ENCODE data around the gene LCN15.
"Not testable (repeated sequence)": the region's sequence is repeated elsewhere in the genome, so short reads cannot be mapped to it uniquely, and the experiment has no call there.

The LCN15 gene

GRCh38 chr9:136799854-136800657 lies 35.7 kb upstream of the LCN15 start:
- no peaks in the 10 kb centered on the region for H3K36me3 ChIP-seq (ENCODE audit: insufficient read depth, low read length)
- H3K4me1 ChIP-seq (ENCODE audit: insufficient read depth, low read length), result peaks cover 12% of the 10 kb centered on the region
- peak overlapping the region; percentile 80 for H3K9ac ChIP-seq (ENCODE audit: low read depth, low read length)
- H3K9me3 ChIP-seq (ENCODE audit: control insufficient read depth, insufficient read depth, low read length), result no peaks in the 10 kb centered on the region

GRCh38 chr9:136799079-136799853 lies 34.9 kb upstream of the LCN15 start:
- peaks cover 12% of the 10 kb centered on the region for H3K4me1 ChIP-seq (ENCODE audit: insufficient read depth, low read length)
- no peaks in the 10 kb centered on the region for H3K9me3 ChIP-seq (ENCODE audit: control insufficient read depth, insufficient read depth, low read length)
- H3K9ac ChIP-seq (ENCODE audit: low read depth, low read length), result peak overlapping the region; percentile 68; the same call in 1 of the 2 replicates
- no peaks in the 10 kb centered on the region for H3K36me3 ChIP-seq (ENCODE audit: insufficient read depth, low read length)

DNA sequence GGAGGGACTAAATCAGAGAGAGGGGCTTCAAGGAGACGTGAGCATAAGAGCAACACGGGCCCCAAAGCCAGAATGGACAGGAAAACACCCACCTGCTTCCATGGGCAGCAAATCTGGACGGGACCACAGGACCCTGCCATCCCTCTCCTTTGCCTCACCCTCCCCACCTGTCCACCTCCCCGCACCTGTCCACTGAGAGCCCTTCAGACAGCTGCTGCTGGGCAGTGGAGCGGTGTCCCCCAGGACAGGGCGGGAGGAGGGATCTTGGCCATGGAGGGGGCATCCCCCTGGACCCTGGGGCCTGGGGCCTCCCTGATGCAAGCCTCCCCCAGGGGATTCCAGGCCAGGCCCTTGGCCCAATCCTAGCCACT lies 34.4 kb upstream of the LCN15 start:
- Histone ChIP-seq H3K9ac (ENCODE audit: low read depth, low read length) (no peak overlapping the region), H3K9me3 (ENCODE audit: control insufficient read depth, insufficient read depth, low read length) (no peaks in the 10 kb centered on the region), H3K4me1 (ENCODE audit: insufficient read depth, low read length) (peaks cover 12% of the 10 kb centered on the region), H3K36me3 (ENCODE audit: insufficient read depth, low read length) (no peaks in the 10 kb centered on the region)

DNA sequence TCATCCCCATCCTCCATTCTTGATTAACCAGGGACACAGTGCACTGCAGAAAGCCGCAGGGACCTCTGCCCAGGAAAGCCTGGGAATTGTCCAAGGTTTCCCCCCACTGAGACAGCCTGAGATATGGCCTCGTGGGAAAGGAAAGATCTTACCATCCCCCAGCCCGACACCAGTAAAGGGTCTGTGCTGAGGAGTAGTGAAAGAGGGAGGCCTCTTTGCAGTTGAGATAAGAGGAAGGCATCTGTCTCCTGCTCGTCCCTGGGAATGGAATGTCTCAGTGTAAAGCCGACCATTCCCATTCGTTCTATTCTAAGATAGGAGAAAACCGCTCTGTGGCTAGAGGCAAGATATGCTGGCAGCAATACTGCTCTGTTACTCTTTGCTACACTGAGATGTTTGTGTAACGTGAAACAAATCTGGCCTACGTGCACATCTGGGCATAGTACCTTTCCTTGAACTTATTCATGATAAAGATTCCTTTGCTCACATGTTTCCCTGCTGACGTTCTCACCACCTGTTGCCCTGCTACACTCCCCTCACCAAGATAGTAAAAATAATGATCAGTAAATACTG lies 32.5 kb upstream of the LCN15 start:
- H3K9ac ChIP-seq (ENCODE audit: low read depth, low read length); H3K9me3 ChIP-seq (ENCODE audit: control insufficient read depth, insufficient read depth, low read length); H3K36me3 ChIP-seq (ENCODE audit: insufficient read depth, low read length): not testable (repeated sequence)
- H3K4me1 ChIP-seq (ENCODE audit: insufficient read depth, low read length), result peaks cover 12% of the 10 kb centered on the region

DNA sequence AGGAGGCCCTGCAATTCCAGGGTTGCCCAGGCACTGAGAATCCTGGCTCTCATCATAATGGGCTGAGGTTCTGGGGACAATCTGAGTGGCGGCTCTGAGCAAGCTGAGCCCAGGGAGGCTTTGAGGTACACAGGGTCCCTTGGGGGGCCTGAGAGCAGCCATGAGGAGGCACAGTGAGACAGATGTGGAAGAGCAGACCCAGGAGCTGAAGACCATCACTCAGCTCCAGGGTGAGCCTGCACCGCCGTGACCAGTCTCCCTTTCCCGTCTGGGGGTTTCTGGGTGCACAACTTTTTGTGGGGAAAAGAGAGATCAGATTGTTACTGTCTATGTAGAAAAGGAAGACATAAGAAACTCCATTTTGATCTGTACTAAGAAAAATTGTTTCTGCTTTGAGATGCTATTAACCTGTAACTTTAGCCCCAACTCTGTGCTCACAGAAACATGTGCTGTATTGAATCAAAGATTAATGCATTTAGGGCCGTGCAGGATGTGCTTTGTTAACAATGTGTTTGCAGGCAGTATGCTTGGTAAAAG lies 32.0 kb upstream of the LCN15 start, which contains the start of gene CCDC183:
Gene CCDC183 (plus strand): TSS at position 101 of the 537 bp plus-strand sequence. CDS start 60 bp downstream, at position 161.
- Histone ChIP-seq H3K9ac (ENCODE audit: low read depth, low read length) (no peak within 1 kb of the TSS), H3K4me1 (ENCODE audit: insufficient read depth, low read length) (peaks cover 12% of the 10 kb centered on the region), H3K36me3 (ENCODE audit: insufficient read depth, low read length) (no peaks in the 10 kb centered on the region), H3K9me3 (ENCODE audit: control insufficient read depth, insufficient read depth, low read length) (no peaks in the 10 kb centered on the region)

DNA sequence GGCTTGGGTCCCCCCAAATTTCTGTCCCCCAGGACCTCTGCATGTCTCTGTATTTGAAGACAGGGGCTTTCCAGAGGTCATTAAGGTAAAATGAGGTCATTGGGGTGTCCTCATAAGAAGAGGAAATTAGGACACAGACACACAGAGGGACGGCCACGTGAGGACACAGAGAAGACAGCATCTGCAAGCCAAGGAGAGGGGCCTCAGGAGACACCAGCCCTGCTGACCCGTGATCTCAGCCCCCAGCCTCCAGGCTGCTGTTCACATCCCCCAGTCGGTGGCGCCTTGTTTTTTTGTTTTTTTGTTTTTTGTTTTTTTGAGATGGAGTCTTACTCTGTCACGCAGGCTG lies 30.7 kb upstream of the LCN15 start:
- H3K9me3 ChIP-seq (ENCODE audit: control insufficient read depth, insufficient read depth, low read length), result no peaks in the 10 kb centered on the region
- peaks cover 14% of the 10 kb centered on the region for H3K4me1 ChIP-seq (ENCODE audit: insufficient read depth, low read length)
- H3K36me3 ChIP-seq (ENCODE audit: insufficient read depth, low read length), result no peaks in the 10 kb centered on the region
- H3K9ac ChIP-seq (ENCODE audit: low read depth, low read length), result no peak overlapping the region

GRCh38 chr9:136794281-136794999 lies 30.1 kb upstream of the LCN15 start:
- Histone ChIP-seq H3K9ac (ENCODE audit: low read depth, low read length) (no peak overlapping the region), H3K9me3 (ENCODE audit: control insufficient read depth, insufficient read depth, low read length) (no peaks in the 10 kb centered on the region), H3K4me1 (ENCODE audit: insufficient read depth, low read length) (peaks cover 14% of the 10 kb centered on the region), H3K36me3 (ENCODE audit: insufficient read depth, low read length) (no peaks in the 10 kb centered on the region)

GRCh38 chr9:136793086-136793946 lies 29.0 kb upstream of the LCN15 start:
- Histone ChIP-seq H3K36me3 (ENCODE audit: insufficient read depth, low read length) (no peaks in the 10 kb centered on the region), H3K9ac (ENCODE audit: low read depth, low read length) (no peak overlapping the region), H3K4me1 (ENCODE audit: insufficient read depth, low read length) (peaks cover 14% of the 10 kb centered on the region), H3K9me3 (ENCODE audit: control insufficient read depth, insufficient read depth, low read length) (no peaks in the 10 kb centered on the region)

- H3K36me3 ChIP-seq (ENCODE audit: insufficient read depth, low read length), result no peaks in the 10 kb centered on the region
- H3K9ac ChIP-seq (ENCODE audit: low read depth, low read length), result no peak overlapping the region
- peaks cover 17% of the 10 kb centered on the region for H3K4me1 ChIP-seq (ENCODE audit: insufficient read depth, low read length)
- no peaks in the 10 kb centered on the region for H3K9me3 ChIP-seq (ENCODE audit: control insufficient read depth, insufficient read depth, low read length)
These were observed 28.2 kb upstream of the LCN15 start for GRCh38 chr9:136792321-136793085.

- Histone ChIP-seq H3K36me3 (ENCODE audit: insufficient read depth, low read length) (no peaks in the 10 kb centered on the region), H3K9ac (ENCODE audit: low read depth, low read length) (peak overlapping the region; percentile 88), H3K9me3 (ENCODE audit: control insufficient read depth, insufficient read depth, low read length) (no peaks in the 10 kb centered on the region), H3K4me1 (ENCODE audit: insufficient read depth, low read length) (peaks cover 17% of the 10 kb centered on the region)
These were observed 27.4 kb upstream of the LCN15 start for GRCh38 chr9:136791516-136792276.

DNA sequence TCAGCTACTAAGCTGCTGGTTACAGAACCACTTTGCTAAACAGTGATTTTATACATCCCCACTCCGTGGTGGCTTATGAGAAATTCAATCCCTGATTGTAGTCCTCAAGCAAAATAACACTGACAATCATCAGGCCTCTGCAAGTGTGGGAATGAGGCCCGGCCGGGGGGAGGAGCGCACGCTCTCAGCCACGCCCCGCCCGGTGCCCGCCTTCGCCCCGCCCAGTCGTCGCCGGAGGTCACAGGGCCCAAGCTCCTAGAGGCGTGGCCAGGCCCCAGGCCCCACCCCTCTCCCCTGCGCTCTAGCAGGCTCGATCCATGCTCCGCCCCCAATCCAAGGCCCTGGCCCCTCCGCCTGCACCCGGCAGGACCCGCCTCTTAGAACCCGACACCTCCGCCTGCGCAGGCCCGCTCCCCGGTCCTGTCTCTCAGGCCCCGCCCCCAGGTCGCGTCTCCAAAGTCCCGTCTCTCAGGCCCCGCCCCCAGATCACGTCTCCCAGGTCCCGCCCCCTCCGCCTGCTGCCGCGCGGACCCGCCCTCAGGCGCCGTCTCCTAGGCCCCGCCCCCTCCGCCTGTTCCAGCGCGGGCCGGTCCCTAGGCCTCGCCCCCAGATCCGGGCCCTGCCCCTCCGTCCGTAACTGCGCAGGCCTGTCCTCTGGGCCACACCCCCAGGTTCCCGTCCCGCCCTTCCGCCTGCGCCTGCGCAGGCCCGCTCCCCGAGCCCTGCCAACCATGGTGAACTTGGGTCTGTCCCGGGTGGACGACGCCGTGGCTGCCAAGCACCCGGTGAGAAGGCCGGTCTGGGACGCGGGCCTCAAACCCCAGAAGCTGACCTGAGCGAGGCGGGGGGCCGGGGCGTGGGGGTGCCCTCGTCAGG lies 26.6 kb upstream of the LCN15 start, which contains the start of gene TMEM141:
Gene TMEM141 (plus strand): TSS at position 705 of the 876 bp plus-strand sequence. CDS start 27 bp downstream, at position 732.
- Histone ChIP-seq H3K9ac (ENCODE audit: low read depth, low read length) (peak within 1 kb of the TSS; percentile 88), H3K9me3 (ENCODE audit: control insufficient read depth, insufficient read depth, low read length) (no peaks in the 10 kb centered on the region), H3K4me1 (ENCODE audit: insufficient read depth, low read length) (peaks cover 9% of the 10 kb centered on the region; the same call in 1 of the 2 replicates), H3K36me3 (ENCODE audit: insufficient read depth, low read length) (no peaks in the 10 kb centered on the region)
